GM19351 (cell line): ENCODE results near the gene PIK3C3.
"Not testable (repeated sequence)": the region's sequence is repeated elsewhere in the genome, so short reads cannot be mapped to it uniquely, and the experiment has no call there.

Source experiments
- ATAC-seq: cut with Tn5 transposase; IDR thresholded peaks from one replicate; pipeline ENCODE4 v1.9.1; 2021; ENCODE audit warnings: mild to moderate bottlenecking, moderate library complexity; ENCODE audit not compliant: unreplicated experiment

PIK3C3 gene

DNA sequence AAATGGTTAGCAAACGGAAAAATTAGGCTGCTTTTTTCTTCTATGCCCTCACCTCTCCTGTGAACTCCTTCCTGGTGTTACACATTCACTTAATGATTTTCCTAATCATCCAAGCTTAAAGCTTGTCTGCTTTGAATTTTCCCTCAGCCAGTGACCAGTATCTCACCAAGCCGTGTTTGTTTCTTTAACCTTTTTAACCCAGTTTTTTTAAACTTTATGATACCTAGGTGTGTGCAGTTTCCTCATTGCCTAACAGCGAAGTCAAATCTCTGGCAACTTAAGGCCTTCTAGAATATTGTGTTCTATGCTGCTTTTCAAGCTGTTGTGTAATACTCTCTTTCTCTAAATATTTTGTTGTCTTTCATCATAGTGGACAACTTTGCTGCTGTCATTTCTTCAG is 113.0 kb downstream of the PIK3C3 start:
- ATAC-seq: no peak

DNA sequence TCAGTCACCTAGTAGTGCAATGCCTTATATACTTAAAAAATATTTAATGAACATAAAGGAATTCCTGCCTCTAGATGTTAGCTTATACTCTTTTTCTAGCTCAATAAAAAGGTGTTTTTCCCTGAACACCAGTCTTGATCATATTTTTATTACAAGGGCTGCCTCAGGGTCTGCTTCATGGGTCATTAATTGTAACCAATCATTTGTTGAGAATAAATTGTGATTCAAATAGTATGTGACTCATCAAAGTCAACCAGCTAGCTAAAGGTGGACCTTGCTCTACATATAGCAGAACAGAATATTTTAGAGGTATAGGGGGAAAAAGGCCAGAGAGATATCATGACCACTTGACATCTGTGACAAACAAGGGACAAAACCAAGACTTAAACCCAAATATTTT is 114.0 kb downstream of the PIK3C3 start:
- ATAC-seq: no peak

DNA sequence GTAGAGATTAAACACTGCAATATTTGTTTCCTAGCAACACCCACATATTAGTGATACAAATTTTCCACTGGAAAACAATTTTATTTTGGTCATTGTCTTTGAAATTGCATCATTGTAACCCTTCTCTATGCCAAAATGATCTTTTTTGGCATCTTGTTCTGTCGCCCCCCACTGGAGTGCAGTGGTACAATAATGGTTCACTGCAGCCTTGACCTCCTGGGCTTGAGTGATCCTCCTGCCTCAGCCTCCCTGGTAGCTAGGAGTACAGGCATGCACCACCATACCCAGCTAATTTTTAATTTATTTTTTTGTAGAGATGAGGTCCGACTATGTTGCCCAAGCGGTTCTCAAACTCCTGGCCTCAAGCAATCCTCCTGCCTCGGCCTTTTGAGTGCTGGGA is 117.4 kb downstream of the PIK3C3 start:
- ATAC-seq: no peak

DNA sequence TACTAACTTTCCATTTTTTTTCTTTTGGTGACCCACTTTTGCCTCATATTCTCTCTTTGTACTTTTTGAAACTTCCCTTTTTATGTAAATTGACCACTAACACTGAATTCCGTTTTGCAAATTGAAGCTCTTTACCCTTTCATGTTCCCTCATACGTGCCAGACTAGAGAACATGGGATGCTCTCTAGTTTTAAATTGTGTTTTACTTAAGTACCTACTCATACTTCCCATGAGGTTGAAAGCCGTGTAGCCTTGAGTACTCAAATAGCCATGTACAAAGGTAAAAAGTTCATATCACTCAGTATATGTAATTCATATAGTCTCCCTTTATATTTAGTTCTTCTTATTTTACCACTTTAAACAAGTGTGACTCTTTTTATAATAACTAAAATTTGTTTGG is 119.7 kb downstream of the PIK3C3 start:
- no peak for ATAC-seq

DNA sequence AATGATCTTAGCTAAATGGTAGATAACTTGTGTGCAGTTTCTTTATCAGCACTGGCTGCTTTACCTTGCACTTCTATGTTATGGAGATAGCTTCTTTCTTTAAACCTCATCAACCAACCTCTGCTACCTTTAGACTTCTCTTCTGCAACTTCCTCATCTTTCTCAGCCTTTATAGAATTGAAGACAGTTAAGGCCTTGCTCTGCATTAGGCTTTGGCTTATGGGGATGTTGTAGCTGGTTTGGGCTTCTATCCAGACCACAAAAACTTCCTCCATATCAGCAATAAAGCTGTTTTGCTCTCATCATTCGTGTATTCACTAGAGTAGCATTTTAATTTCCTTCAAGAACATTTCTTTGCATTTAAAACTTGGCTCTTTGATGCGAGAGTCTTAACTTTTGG is 123.7 kb downstream of the PIK3C3 start:
- ATAC-seq: no peak

DNA sequence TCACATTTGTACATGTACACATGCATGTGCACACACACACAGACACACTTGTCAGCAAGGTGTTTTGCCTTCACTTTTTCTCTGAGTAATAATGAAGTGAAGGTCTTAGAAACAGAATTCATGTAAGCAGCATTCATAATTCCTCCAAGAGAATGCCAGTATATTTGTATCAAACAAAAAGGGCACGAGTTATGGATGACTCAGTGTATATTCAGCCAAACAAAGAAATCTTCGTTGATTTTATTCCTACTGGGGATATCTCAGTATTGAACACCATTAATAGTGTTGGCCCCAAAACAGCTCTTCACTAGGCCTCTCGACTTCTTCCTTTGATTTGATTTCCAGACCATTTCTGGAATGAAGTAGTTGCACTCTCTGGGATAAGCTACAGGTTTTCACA is 125.3 kb downstream of the PIK3C3 start:
- no peak for ATAC-seq

DNA sequence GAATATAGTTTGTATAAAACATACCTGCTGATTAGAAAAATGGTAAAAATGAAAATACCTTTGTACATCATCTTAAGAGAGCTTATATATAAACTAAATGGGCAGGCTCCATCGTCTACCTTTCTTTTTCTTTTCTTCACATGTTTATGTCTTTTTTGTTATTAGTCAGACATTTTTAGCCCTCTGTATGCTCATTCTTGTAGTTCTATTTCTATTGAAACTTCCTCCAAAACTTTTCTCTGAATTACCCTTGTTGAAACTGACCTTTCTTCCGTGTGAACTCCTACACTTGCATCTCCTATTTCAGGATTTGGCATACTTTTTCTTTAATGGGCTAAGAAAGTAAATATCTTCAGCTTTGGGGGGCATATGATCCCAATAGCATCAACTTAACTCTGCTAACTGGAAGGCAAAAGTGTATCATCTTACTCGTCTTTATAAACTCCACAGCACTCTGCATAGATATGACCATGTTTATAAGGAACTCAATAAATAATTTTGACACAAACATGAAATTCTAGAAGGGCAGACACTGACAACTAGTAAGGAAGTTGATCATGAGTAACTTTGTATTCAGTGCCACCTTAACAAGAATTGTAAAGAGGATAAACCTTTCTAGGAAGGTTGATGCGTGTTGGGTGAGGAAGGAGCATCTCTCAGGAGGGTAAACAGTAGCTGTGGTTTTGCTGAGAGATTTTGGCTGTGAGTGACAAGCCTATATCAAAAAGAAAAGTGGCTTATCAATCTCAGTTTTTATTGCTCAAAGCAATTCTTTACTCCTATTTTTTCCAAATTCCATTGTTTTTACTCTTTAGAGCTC is 127.6 kb downstream of the PIK3C3 start:
- no peak for ATAC-seq

DNA sequence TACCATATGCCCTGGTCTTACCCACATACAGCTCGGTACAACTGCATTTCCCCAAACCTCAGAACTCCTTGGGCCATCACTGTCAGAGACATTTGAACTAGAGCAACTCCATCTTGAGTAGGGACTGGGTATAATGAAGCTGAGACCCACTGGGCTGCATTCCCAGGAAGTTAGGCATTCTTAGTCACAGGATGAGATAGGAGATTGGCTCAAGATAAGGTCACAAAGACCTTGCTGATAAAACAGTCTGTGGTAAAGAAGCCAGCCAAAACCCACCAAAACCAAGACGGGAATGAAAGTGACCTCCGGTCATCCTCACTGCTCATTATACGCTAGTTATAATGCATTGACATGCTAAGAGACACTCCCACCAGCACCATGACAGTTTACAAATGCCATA is 131.3 kb downstream of the PIK3C3 start:
- no peak for ATAC-seq

DNA sequence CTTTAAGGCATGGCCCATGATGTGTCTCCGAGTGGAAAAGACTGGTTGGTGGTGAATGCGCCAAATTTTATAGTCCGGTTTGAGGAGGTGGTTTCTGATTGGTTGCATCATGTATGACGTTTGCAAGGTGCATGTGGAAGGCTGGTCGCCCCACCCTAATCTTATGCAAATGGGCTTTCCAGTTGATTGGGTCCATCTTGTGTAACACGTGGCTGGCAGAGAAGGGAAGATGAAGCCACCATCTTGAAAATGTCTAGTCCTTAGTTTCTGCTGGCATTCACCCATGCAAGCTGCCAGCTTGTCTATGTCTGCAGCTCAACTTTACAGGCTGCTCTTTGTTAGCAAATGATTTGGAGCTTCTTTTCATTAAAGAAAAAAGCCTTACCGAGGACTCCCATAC is 132.2 kb downstream of the PIK3C3 start:
- no peak for ATAC-seq

DNA sequence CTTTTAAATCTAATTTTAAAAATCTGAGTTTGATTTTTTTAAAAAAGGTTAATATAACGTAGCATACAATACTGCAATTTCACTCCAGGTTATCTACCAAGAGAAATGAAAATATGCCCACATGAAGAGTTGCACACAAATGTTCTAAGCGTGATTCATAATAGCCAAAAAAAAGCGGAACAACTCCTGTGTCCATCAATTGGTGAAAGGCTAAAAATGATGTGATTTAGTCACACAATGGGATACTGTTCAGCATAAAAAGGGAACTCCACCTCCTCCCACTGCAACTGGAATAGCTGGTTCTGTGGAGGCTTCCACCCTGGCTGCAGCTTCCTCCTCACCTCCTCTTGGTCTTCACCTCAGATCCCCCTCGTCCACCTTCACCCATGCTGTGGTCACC is 132.8 kb downstream of the PIK3C3 start:
- no peak for ATAC-seq

DNA sequence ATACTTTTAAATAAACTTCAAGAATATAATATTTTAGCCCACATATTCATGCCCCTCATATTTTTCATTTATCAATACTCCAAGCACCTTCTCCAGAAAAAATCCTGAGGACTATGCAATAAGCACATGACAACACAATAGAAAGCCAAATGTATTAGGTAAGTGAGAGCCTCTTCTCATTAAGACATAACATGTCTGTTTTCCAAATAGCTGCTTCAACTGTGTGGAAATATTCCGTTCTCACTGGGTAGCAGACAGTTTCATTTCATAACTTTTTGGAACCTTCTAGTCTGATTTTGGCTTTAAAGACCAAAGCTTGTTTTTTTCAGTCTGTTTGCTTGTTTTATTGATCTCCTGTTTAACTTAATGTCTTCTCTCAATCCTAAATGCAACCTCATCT is 137.8 kb downstream of the PIK3C3 start:
- no peak for ATAC-seq

DNA sequence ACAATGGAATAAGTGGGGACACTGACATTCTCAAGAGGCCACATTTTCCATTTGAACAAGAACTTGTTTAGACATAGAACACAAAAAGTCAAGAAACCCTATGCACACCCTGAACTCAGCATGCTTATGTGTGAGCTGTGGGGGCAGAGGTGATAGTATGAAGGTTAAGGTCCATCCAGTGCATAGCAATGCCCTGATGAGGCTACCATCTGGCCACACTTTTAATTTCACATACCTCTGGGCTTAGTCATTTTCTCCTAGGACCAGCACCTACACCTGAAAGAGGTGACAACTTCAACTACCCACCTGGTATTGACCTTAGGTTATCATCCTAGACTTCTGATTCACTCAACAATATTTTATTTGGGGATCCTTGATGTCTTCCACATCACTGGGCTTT is 139.8 kb downstream of the PIK3C3 start:
- ATAC-seq: no peak

DNA sequence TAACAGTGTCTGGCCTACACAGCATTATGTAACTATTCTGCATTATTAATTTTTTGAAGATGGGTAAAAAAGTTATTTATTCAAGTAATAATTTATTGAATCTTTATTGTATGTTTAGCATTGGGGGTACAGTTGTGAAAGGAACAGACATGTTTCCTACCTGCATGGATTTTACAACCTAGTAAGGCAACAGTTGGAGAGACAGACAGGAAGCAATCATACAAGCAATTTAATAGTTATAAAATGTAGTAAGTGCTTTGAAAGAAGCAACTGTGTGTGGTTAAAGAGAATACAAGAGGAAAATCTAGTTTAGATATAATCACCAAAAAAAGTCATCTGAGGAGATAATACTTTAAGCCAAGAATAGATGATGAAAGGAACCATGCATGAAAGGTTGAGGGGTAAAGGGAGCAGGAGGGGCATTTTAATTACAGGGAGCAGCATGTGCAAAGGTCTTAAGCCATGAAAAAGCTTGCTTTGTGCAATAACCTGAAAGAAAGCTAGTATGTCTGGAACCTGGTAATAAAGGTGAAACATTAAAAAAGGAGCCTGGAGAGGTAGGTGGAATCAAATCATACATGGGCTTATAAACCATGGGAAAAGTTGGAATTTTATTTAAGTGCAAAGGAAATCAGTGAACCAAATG is 140.8 kb downstream of the PIK3C3 start:
- ATAC-seq: no peak

DNA sequence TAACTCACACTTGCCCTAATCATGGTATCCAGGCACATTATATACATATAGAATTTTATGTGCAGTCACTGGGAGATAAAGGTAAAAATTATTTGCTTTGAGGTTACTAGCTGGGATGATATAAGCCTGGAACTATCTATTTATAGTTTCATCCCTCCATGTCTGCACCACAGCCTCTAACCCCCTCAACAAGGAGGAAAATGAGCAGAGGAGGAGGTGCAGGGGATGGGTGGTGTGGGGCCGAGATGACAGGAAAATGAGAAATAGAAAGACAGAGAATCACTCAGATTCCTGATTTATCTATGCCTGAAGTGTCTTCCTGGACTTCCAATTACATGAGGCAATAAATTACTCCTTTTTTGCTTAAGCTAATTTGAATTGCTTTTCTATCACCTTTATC is 145.2 kb downstream of the PIK3C3 start:
- ATAC-seq: no peak

DNA sequence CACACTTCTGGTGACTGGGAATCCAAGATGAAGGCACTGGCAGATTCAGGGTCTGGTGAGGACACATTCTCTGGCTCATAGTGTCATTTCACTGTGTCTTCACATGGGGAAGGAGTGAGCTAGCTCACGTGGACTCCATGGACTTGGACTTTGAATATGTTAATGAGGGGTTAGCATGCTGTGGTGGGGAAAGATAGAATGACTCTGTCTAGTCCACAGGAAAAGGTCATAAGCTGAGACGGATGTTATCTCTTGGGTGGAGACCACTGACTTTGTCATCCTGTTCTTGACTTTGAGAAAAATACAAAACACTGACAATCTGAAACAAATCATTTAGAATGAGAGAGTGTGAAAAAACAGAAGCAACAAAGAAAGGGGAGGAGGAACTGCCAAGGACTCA is 145.9 kb downstream of the PIK3C3 start:
- no peak for ATAC-seq

DNA sequence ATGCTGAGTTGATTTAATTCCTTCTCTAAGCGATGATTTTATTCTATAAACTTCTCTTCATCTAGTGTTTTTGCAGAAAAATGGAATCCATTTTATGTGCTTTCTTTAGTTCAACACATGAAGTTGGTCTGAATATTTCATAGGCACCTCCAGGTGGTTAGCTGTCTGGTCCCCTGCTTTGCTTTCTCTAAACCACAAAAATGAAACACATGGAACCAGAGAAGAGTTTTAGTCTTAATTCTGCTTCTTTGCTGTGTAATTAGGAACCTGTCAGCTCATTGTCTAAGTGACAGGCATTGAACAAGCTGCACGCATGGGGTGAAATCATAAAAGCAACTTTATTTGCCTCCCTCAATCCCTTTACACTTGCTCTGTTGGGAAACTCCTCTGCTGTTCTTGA is 150.4 kb downstream of the PIK3C3 start:
- ATAC-seq: no peak

DNA sequence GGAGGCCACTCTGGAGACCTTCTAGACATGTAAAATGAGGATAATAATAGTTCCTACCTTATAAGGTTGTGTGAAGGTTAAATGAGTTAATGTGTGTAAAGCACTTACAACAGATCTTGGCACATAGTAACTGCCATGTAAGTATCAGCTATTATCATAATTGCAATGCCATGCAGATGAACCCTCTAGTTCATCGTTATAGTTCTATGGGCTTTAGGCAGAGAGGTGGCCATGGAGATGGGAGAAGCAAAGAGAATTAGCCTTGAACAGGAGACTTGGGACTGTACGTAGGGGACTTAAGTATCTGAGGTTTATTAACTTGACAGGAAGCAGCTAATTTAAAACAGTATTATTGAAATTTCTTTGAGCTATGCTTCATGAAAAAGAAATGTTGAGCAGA is 151.8 kb downstream of the PIK3C3 start:
- ATAC-seq: no peak

DNA sequence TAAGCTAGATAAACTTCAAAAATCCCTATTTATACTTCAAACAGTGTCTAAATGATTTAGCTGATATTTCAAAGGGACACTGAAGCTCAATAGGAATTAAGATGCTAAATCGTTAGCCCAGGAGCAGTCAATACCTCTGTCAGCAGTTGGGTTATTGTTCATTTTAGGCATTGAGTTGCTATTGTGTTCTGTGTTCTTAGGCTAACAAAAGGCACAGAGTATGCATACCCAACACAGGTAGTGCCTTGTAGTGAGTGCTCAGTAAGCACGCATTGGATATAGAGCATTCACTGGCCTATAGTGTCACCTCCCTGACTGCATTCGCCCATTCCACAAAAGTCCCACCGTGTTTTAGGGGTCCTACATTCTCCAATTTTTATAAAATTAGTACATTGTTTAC is 152.3 kb downstream of the PIK3C3 start:
- ATAC-seq: no peak

DNA sequence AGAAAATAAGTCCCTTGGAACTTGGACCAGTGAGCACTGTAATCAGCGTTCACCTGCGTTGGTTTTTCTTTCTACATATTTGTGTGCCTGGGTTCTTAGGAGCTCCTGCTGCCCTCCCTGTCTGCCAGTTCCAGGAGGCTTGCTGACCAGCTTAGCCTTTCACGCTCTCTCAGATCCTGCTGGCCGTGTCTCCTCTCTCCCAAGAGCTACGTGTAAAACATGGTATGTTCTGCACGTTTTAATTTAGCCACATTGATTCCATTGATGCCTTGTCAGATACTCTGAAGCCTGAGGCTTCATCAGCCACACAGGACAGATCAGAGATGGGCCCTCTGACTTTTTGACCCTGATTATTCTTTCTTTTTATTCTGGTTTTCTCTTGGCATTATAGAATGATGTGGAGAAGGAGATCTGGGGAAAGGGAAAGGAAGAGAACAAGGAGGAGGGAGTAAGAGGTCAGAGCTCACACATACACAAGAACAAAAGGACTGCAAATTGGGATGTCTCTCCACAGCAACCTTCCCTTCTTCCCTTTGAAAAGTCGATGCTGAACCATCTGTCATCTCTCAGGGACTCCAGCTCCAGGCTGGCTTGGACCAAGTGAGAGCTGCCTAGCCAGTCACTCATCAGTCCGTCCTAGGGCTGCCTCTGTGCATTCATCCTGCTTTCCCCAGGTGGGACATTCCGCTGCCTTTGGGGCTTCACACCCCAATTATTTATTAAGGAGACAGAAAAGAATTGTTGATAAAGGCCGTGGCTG is 152.8 kb downstream of the PIK3C3 start:
- no peak for ATAC-seq

DNA sequence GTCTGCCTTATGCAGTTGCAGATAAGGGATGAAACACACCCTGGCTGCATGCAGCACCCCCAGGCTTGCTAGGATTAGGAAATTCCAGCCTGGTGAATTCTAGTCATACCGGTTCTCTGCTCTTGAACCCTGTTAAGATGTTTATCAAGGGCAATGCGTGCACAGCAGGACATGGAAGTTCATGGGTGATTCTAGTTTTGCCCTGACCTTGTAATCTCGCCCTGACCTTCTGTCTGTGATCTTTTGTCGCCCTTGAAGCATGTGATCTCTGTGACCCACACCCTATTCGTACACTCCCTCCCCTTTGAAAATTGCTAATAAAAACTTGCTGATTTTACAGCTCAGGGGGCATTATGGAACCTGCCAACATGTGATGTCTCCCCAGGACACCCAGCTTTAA is 157.1 kb downstream of the PIK3C3 start:
- ATAC-seq: not testable (repeated sequence)

DNA sequence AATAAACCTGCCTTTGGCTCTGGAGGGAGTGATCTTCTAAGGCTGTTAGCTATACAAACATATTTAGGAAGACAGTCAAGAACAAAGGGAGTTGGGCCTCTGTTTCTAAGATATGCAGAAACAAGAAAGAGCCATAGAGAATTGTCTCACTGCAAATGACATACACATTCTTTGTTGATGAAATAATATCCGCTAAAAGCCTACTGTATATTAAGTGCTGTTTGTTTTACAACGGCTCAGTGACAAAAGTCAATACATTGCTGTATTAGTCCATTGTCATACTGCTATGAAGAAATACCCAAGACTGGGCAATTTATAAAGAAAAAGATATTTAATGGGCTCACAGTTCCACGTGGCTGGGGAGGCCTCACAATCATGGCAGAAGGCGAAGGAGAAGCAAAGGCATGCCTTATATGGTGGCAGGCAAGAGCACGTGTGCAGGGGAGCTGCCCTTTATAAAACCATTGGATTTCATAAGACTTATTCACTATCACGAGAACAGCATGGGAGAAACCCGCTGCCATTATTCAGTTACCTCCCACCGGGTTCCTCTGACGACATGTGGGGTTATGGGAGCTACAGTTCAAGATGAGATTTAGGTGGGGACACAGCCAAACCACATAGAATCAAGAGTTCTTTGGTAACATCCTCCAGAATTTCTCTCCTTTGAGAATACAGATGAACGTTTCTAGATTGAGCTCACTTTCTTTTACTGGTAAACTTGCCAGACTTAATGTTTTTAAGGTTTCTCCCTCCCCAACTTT is 157.8 kb downstream of the PIK3C3 start:
- no peak for ATAC-seq
